Suppressor macrophage (primary cell): ENCODE results near the gene RNF26.

Experiments used
- DNase-seq, 4 experiments: peaks; one replicate each; pipeline ENCODE4 v3.0.0-alpha.2; 2020 to 2022

The RNF26 gene

GRCh38 chr11:119355091-119355843 is 20.9 kb downstream of the RNF26 start:
- no peak for DNase-seq

GRCh38 chr11:119356349-119357031 is 22.2 kb downstream of the RNF26 start:
- peak; percentile 71 to 87 (median 82) for DNase-seq

- no peak for DNase-seq
Measured at GRCh38 chr11:119357074-119357473, 22.7 kb downstream of the RNF26 start.

- peak; percentile 62 to 83 (median 82) for DNase-seq
Measured at GRCh38 chr11:119359365-119360214, 25.3 kb downstream of the RNF26 start.

GRCh38 chr11:119361056-119361787 is 26.9 kb downstream of the RNF26 start:
- DNase-seq, result peak; percentile 81 to 94 (median 90)

GRCh38 chr11:119361941-119362725 is 27.8 kb downstream of the RNF26 start:
- DNase-seq, result peak in 3 of 4 experiments; percentile 36 to 58 (median 57)

- DNase-seq, result no peak
Measured at GRCh38 chr11:119362741-119363080, 28.4 kb downstream of the RNF26 start.

GRCh38 chr11:119363081-119363850 is 28.9 kb downstream of the RNF26 start:
- peak in 1 of 4 experiments; percentile 37 for DNase-seq

GRCh38 chr11:119363851-119364590 is 29.7 kb downstream of the RNF26 start:
- DNase-seq, result peak; percentile 78 to 93 (median 88)

GRCh38 chr11:119365071-119365591 is 30.8 kb downstream of the RNF26 start:
- peak; percentile 59 to 81 (median 70) for DNase-seq

GRCh38 chr11:119366690-119367620 is 32.6 kb downstream of the RNF26 start:
- peak in 3 of 4 experiments; percentile 46 to 65 (median 50) for DNase-seq

- DNase-seq, result peak; percentile 58 to 82 (median 76)
Measured at GRCh38 chr11:119367661-119368120, 33.4 kb downstream of the RNF26 start.

GRCh38 chr11:119368121-119369034 is 34.1 kb downstream of the RNF26 start:
- DNase-seq, result no peak

GRCh38 chr11:119369132-119369925 is 35.0 kb downstream of the RNF26 start:
- DNase-seq, result no peak

- no peak for DNase-seq
Measured at GRCh38 chr11:119370486-119371046, 36.2 kb downstream of the RNF26 start.

- DNase-seq, result no peak
Measured at GRCh38 chr11:119371067-119371601, 36.8 kb downstream of the RNF26 start.
